Putamen (tissue), 1 donor: ENCODE measurements around the gene MYOZ3.

Source experiments
- DNase-seq: peaks from one replicate; pipeline ENCODE4 v3.0.0-alpha.2; 2016; ENCODE audit warnings: low spot score

The MYOZ3 gene

DNA sequence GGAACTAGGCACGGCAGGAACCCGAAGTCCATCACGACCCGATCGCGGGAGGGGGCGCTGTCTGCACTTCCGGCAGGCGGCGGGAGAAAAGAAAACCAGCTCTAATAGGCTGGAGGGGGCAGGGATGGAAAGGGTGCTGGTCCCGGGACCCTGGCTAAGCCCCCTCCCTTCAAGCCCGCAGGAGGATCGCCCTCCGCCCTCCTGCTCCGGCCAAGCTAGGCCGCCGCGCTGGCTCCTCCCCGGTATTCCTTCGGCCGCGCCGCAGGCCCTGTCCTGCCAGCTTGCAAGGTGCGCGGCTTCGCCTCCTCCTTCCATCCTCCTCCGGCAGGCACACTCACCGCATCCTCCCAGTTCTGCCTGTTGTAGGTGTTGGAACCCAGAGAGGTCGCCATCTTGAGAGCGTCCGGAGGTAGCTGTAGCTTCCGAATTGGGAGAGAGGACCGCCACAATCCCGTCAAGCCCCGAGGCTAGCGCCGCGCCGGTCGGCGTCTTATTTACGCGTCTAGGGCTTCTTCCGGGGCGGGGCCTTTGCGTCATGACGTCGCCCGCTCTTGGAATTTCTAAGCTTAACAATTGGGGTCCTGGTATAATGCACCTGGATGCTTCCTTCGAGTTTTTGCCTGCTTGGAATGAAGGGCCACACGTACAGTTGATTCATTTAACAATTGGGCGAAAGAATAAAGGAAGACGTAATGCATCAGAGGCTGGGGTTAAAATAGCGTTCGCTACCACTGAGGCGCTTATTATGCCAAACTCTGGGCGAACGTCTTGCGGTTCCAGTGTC, 39.7 kb downstream of the MYOZ3 start, which contains the start of gene RBM22:
RBM22 (minus strand) TSS at position 469 of the 784 bp plus-strand sequence; CDS start at position 392, 77 bp downstream.
- DNase-seq, result peak; percentile 94

GRCh38 chr5:150703762-150704161, 42.7 kb downstream of the MYOZ3 start:
- no peak for DNase-seq

- no peak for DNase-seq
Observed at GRCh38 chr5:150706776-150707390, 45.8 kb downstream of the MYOZ3 start.

- no peak for DNase-seq
Observed at GRCh38 chr5:150710165-150710564, 49.1 kb downstream of the MYOZ3 start.

DNA sequence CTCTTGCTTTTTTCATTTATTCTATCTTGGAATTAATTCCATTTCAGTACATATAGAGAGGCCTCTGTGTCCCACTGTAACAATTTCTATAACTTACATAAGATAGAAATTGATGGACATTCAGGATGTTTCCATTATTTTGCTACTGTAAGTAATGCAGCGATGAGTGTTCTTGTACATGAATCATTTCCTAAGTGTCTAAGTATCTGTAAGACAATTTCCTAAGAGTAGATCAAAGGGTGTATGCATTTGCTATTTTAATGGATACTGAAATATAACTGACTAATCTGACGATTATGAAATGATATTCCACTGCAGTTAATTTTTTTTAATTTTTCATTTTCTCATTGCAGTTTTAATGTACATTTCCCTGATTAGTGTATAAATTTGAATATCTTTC, 62.8 kb downstream of the MYOZ3 start:
- no peak for DNase-seq
